Activated gamma-delta T cell treated with anti-CD3 and anti-CD28 coated beads, Interleukin-2, amount 50 U/mL, for 16 hours (primary cell): ENCODE measurements around the gene IPPK.

Experiments
- DNase-seq: peaks from one replicate; pipeline ENCODE4 v3.0.0-alpha.2; 2020; ENCODE audit warnings: low read depth

Gene IPPK

DNA sequence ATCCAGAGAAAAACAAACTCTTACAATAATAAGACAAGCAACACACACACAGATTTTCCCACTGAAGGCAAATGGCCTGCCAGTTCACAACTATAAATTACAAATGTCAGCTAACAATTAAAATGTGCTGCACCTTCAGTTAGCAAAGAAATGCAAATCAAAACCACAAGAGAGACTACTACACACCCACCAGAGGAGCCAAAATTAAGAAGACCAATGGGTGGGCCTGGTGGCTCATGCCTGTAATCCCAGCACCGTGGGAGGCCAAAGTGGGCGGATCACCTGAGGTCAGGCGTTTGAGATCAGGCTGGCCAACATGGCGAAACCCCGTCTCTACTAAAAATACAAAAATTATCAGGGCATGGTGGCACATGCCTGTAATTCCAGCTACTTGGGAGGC lies 15.1 kb upstream of the IPPK start:
- DNase-seq: no peak

- no peak for DNase-seq
These were observed 12.3 kb upstream of the IPPK start for GRCh38 chr9:92682269-92682668.

GRCh38 chr9:92680166-92681119 lies 10.5 kb upstream of the IPPK start:
- no peak for DNase-seq

- DNase-seq: no peak
These were observed 9.7 kb upstream of the IPPK start for GRCh38 chr9:92679413-92680165.

DNA sequence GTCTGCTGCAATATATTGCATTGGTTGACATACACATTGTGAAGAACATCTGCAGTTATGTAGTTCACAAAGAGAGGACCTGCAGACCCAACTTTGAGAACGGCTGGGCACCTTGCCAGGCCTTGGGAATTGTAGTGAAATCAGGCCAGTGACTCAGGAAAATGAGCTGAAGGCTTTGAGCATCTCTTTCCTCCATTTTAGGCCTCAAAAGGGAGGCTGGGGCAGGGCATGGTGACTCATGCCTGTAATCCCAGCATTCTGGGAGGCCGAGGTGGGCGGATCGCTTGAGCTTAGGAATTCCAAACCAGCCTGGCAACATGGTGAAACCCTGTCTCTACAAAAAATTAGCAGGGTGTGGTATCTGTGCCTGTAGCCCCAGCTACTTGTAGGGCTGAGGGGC lies 1.4 kb upstream of the IPPK start:
- DNase-seq: no peak

- DNase-seq: peak; percentile 23
These were observed 423 bp downstream of the IPPK start for GRCh38 chr9:92669527-92669889.

GRCh38 chr9:92668746-92669526 lies 995 bp downstream of the IPPK start:
- DNase-seq: peak; percentile 32

DNA sequence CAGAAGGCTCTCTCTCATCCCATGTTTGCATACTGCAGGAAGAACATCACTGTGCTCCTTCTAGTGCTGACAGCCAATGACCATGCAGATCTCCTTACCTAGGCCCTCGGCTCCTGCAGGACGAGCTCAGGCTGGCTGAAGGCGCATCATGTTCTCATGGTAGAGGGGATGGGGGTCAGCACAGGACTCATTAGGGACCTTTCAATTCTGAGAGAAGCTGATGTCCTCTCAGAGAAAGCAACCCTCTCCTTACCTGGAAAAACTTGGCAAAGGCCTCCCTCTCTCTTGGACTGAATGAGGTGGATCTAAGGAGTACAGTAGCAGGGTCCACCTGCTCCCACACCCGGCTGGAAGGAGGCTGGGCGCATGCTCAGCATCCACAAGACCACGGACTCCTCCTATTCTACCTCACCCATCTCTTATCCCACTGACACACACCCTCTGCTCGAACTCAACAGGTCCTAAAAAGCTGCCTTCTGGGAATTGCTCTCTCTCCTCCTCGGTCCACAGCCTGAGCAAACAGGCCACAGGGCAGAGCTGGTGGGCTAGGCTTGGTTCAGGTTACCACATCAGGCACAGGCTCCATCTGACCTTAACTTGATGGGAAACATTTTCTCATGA lies 2.9 kb downstream of the IPPK start:
- DNase-seq: no peak

DNA sequence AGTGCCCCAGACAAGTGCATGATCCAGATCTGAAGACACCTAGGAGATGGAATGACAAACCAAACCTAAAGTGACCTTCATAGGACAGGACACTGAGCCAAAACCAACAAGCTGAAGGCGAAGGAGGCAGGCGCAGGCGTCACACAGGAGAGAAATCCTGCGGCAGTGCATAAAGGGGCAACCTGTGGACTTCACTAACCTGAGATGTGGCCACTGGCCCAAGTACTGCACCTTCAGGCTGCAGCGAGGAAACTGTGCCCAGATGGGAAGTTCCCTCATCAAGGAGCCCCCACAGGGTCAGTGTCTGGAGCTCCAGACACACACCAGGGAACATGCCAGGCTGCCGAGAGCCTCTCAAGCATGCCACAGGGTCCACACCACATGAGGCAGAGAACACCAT lies 3.7 kb downstream of the IPPK start:
- DNase-seq: no peak

GRCh38 chr9:92665836-92666235 lies 4.1 kb downstream of the IPPK start:
- DNase-seq: no peak

- peak; percentile 10 for DNase-seq
These were observed 5.4 kb downstream of the IPPK start for GRCh38 chr9:92664394-92665152.

DNA sequence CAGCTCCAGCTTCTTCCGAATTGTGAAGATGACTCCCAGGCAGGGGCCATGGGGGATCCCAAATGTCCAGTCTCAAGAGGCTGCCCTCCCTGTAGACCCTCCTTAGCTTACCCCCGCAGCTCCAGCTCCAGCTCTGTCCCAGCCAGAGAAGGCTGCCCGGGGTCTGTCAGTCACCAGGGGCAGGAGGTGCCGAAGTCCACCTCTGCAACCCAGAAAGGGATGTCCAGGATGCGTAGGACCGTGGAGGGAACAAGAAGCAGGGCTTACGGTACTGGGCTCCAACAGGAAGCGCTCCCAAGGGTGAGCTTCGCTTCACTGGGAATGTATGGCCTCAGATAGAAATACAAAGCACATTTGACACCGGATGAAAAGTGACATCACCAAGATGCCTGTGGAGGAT lies 6.0 kb downstream of the IPPK start:
- no peak for DNase-seq

GRCh38 chr9:92663126-92663525 lies 6.8 kb downstream of the IPPK start:
- no peak for DNase-seq

DNA sequence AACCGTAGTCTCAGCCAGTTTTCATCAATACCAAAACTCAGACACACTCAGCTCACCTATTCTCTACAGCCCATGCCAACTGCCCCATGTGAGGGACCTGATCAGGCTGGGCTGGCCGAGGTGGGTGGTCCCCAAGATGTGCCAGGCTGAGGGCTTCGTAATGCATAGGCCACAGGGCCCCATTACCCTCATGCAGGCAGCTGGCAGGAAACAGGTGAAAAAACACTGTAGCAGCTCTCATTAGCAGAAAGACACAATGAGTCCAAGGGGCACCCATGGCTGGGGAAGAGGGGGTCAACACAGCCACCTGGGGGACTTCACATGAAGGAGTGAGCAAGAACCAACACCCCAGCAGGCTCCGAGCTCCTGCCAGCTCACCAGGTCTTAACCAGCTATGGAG lies 8.2 kb downstream of the IPPK start:
- DNase-seq: no peak

DNA sequence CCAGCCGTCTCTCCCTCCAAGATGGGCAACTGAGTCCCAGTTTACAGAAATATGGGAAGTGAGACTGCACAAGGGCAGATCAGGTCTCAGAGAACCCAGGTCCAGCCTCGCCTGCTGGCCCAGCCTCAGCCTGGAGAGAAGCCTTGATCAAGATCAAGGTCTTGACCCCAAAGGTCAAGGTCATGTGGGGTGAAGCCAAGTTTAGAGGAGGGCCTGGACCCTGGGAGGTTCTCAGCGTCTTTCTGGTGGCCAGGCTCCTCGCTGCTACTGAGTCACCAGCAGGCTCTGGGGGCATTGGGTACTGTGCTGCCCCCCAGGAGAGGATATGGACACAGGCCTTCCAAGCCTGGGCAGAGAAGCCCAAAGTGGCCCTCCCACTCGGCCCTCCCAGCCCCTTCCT lies 8.8 kb downstream of the IPPK start:
- DNase-seq: no peak

DNA sequence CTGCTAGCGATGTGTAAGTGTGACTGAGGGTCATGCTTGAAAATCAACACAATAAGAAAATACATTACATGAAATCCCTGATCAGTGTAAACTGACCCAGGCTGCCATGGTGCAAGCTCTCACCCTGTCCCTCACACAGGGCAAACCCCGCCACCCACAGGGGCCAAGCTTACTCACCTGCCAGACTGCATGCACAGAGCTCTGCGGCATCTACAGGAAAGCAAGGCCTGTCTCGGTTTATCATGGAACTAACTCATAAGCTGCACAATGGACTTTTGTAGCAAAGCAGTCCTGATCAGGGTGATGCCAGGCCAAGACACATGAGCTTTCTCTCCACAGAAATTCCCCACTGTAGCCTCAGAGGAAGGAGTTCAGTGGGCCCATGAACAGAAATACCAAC lies 9.7 kb downstream of the IPPK start:
- DNase-seq: no peak

DNA sequence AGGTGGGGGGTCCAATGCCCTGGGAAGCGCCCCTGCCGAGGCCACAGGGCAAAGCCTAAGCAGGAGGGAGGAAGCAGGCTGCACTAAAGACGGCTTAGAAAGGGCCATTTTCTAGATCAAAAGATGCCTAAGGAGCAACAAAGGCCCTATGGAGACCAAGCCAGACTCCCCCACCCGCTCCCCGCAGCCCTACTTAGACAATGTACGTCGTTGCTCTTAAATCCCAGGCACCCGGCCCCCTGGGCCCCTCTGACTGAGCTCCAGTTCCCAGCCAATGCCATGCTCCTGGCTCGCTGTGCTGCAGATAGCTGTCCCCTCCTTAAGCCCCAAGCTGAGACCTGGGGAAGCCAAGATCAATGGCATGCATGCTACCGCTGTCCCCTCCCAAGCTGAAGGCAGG lies 10.3 kb downstream of the IPPK start:
- DNase-seq: no peak

GRCh38 chr9:92658611-92659010 lies 11.3 kb downstream of the IPPK start:
- DNase-seq: no peak

GRCh38 chr9:92658176-92658575 lies 11.8 kb downstream of the IPPK start:
- no peak for DNase-seq

DNA sequence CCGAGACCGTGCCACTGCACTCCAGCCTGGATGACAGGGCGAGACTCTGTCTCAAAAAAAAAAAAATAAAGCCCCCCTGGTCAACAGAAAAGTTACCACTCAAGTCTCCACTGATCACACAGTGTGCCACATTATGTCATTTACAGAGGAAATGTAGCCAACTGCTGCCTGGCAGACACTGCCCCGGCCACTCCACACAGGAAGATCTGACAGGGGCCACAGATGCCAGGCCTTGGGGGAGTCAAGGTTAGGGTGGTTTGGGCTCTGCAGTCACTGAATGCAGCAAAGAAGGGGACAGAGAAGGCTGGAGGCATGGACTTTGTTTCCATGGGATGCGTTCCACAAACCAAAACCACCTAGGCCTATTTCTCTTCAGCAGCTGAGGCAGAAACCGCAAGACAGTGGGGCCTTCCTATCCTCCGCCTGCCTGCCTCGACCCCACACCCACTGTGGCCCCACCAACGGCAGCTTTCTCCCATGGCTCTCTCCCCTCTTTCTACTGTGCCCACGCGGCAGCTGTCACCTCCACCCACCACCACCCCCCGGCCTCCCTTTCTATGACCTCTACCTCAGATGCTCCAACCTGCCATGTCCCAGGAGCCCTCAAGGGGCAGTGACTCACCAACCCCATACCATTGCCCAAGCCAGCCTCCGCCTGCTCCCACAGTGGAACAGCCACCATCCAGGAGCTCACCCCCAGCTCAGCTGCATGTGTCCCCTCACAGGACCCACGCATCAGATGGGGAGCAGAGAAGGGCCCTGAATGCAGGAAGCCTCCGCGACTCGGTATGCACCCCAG lies 12.4 kb downstream of the IPPK start:
- no peak for DNase-seq

DNA sequence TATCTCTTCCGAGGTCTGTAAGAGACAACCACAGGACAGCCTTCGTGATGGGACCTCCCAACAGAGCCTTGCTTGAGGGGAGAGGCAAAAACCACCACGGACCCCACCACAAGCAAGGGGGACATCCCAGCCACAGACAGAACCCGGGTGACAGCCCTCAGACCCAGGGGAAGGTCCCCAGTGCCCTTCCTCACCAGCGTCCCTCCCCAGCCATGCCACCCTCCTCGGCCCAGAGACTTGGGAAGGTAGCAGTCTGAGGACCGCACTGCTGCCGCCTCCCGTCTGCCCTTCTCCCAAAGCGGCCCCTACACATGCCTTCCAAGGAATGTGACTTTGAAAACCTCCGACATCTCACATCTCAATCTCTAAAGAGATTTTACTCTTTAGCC lies 13.4 kb downstream of the IPPK start:
- DNase-seq: no peak
